ENCODE measurements around the gene C5orf22. TPM values are rescaled to one million over a fixed set of nuclear protein-coding genes. Genes with fewer than 3 reads are reported as not detected.

C5orf22 gene
- total and polyA plus RNA-seq, 2 of the 13 experiments (the other 11 are each of a cell fraction or from before 2014, with no cell fraction given): 14.0 to 21.5 TPM

DNA sequence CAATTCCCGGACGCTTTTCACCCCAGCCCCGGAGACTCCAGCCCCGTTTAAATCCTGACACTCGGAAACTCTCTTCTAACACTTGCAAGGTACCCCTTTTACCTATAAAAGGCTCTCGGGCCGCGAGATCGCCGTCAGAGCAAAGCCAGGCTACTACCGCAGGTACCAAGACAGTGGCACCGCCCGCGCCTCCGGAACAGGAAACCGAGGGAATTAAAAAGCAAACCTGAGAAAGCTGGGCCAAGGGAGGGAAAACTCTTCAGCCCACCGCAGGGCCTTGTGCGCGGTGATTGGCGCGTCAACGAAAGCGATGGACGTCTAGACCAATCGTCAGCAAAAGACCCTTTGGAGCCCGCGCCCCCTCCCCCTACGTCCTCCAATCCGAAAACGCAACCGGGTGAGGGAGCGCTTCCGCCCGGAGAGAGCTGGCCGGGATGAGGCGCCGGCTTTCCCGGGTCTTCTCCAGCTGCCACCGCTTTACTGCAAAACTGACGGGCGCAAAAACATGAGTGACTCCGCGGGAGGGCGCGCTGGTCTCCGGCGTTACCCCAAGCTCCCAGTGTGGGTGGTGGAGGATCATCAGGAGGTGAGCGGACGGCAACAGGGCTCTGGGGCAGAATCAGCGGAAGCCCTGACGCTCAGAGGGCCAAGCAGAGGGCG is at the start of gene C5orf22, which contains the start of gene DROSHA (continued):
- TF ChIP-seq, protein P1, sequence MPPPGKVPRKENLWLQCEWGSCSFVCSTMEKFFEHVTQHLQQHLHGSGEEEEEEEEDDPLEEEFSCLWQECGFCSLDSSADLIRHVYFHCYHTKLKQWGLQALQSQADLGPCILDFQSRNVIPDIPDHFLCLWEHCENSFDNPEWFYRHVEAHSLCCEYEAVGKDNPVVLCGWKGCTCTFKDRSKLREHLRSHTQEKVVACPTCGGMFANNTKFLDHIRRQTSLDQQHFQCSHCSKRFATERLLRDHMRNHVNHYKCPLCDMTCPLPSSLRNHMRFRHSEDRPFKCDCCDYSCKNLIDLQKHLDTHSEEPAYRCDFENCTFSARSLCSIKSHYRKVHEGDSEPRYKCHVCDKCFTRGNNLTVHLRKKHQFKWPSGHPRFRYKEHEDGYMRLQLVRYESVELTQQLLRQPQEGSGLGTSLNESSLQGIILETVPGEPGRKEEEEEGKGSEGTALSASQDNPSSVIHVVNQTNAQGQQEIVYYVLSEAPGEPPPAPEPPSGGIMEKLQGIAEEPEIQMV (CRISPR knock-in tag; IDR thresholded peaks at IDR 0.05; ENCODE audit: low read depth): 0 out of 2 replicates have a peak, but pooled peaks have one; percentile 40
- TF ChIP-seq NR2C2 (CRISPR knock-in tag; IDR thresholded peaks at IDR 0.05; ENCODE audit: borderline replicate concordance) (peak; percentile 99), ZNF431 (CRISPR knock-in tag; IDR thresholded peaks at IDR 0.05; ENCODE audit: borderline replicate concordance, low read depth) (no peak), ZNF775 (CRISPR knock-in tag; IDR thresholded peaks at IDR 0.05; ENCODE audit: borderline replicate concordance) (no peak), REXO4 (CRISPR knock-in tag; IDR thresholded peaks at IDR 0.05; ENCODE audit: borderline replicate concordance) (no peak), SIN3A (IDR thresholded peaks at IDR 0.05; ENCODE audit: borderline replicate concordance, low read depth, low read length) (peak; percentile 87), ZNF101 (CRISPR knock-in tag; IDR thresholded peaks at IDR 0.05; ENCODE audit: borderline replicate concordance, low read depth) (peak; percentile 52; the same call in 1 of the 2 replicates), GZF1 (CRISPR knock-in tag; IDR thresholded peaks at IDR 0.05) (no peak), GABPB1 (CRISPR knock-in tag; IDR thresholded peaks at IDR 0.05) (peak; percentile 96), SP5 (CRISPR knock-in tag; IDR thresholded peaks at IDR 0.05; ENCODE audit: borderline replicate concordance, low read depth) (no peak), TSC22D2 (CRISPR knock-in tag; IDR thresholded peaks at IDR 0.05; ENCODE audit: borderline replicate concordance) (peak; percentile 75; the same call in 1 of the 2 replicates), DMAP1 (CRISPR knock-in tag; IDR thresholded peaks at IDR 0.05) (no peak), ZNF562 (CRISPR knock-in tag; IDR thresholded peaks at IDR 0.05; ENCODE audit: borderline replicate concordance) (no peak), U2AF2 (IDR thresholded peaks at IDR 0.05; ENCODE audit: low read depth, low read length) (no peak), FOXJ3 (CRISPR knock-in tag; IDR thresholded peaks at IDR 0.05; ENCODE audit: borderline replicate concordance) (no peak), ZNF331 (CRISPR knock-in tag; IDR thresholded peaks at IDR 0.05) (no peak), KMT2B (CRISPR knock-in tag; IDR thresholded peaks at IDR 0.05) (peak; percentile 73), ZNF558 (CRISPR knock-in tag; IDR thresholded peaks at IDR 0.05; ENCODE audit: borderline replicate concordance) (no peak)
- TF ChIP-seq, protein P2, sequence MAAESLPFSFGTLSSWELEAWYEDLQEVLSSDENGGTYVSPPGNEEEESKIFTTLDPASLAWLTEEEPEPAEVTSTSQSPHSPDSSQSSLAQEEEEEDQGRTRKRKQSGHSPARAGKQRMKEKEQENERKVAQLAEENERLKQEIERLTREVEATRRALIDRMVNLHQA (CRISPR knock-in tag; IDR thresholded peaks at IDR 0.05): no peak
- TF ChIP-seq, protein P3, sequence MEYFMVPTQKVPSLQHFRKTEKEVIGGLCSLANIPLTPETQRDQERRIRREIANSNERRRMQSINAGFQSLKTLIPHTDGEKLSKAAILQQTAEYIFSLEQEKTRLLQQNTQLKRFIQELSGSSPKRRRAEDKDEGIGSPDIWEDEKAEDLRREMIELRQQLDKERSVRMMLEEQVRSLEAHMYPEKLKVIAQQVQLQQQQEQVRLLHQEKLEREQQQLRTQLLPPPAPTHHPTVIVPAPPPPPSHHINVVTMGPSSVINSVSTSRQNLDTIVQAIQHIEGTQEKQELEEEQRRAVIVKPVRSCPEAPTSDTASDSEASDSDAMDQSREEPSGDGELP (IDR thresholded peaks at IDR 0.05; ENCODE audit: borderline replicate concordance, low read depth): peak; percentile 61; the same call in 1 of the 2 replicates
- TF ChIP-seq, protein P4, sequence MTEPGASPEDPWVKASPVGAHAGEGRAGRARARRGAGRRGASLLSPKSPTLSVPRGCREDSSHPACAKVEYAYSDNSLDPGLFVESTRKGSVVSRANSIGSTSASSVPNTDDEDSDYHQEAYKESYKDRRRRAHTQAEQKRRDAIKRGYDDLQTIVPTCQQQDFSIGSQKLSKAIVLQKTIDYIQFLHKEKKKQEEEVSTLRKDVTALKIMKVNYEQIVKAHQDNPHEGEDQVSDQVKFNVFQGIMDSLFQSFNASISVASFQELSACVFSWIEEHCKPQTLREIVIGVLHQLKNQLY (CRISPR knock-in tag; IDR thresholded peaks at IDR 0.05): no peak
- TF ChIP-seq, protein P5, sequence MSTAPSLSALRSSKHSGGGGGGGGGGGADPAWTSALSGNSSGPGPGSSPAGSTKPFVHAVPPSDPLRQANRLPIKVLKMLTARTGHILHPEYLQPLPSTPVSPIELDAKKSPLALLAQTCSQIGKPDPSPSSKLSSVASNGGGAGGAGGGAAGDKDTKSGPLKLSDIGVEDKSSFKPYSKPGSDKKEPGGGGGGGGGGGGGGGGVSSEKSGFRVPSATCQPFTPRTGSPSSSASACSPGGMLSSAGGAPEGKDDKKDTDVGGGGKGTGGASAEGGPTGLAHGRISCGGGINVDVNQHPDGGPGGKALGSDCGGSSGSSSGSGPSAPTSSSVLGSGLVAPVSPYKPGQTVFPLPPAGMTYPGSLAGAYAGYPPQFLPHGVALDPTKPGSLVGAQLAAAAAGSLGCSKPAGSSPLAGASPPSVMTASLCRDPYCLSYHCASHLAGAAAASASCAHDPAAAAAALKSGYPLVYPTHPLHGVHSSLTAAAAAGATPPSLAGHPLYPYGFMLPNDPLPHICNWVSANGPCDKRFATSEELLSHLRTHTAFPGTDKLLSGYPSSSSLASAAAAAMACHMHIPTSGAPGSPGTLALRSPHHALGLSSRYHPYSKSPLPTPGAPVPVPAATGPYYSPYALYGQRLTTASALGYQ (CRISPR knock-in tag; IDR thresholded peaks at IDR 0.05): peak; percentile 35; the same call in 1 of the 2 replicates
- TF ChIP-seq, protein P6, sequence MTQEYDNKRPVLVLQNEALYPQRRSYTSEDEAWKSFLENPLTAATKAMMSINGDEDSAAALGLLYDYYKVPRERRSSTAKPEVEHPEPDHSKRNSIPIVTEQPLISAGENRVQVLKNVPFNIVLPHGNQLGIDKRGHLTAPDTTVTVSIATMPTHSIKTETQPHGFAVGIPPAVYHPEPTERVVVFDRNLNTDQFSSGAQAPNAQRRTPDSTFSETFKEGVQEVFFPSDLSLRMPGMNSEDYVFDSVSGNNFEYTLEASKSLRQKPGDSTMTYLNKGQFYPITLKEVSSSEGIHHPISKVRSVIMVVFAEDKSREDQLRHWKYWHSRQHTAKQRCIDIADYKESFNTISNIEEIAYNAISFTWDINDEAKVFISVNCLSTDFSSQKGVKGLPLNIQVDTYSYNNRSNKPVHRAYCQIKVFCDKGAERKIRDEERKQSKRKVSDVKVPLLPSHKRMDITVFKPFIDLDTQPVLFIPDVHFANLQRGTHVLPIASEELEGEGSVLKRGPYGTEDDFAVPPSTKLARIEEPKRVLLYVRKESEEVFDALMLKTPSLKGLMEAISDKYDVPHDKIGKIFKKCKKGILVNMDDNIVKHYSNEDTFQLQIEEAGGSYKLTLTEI (CRISPR knock-in tag; conservative IDR thresholded peaks at IDR 0.05): no peak
